Body of pancreas (tissue), 4 donors: ENCODE data around the gene CHN1.

ENCODE experiments used
- POLR2A ChIP-seq, 3 donors: fragments of 450-650 bp; IDR thresholded peaks; one replicate each; pipeline ENCODE4 v1.6.1; 2016; ENCODE audit warnings: antibody characterized with exemption in 3 of 3, mild to moderate bottlenecking in 2 of 3
- TF ChIP-seq, protein P1 (sequence below), 7 experiments: fragments of 450-650 bp in 4 of 7; fragments of 200-600 bp in 3 of 7; sonication (generic) in 3 of 7; IDR thresholded peaks; one replicate each; pipeline ENCODE4 v1.5.1; 2016 to 2019; ENCODE audit warnings: antibody characterized with exemption in 7 of 7

DNA sequence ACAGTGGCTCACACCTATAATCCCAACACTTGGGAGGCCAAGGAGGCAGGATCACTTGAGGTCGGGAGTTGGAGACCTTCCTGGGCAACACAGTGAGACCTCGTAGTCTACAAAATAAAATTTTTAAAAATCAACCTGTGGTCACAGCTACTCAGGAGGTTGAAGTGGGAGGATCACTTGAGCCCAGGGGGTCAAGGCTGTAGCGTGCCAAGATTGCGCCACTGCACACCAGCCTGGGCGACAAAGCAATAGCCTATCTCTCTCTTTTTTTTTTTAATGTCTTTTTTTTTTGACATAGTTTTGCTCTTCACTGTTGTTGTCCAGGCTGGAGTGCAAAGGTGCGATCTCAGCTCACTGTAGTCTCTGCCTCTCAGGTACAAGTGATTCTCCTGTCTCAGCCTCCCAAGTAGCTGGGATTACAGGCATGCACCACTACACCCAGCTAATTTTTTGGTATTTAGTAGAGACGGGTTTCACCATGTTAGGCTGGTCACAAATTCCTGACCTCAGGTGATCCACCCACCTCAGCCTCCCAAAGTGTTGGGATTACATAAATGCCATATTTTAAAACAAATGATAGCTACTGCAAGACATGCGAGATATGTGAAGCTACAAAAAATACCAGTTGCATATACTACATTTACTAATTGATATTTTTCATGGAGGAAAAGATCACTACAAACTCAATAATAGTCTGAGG is 55.0 kb downstream of the CHN1 start:
- TF ChIP-seq, protein P1, sequence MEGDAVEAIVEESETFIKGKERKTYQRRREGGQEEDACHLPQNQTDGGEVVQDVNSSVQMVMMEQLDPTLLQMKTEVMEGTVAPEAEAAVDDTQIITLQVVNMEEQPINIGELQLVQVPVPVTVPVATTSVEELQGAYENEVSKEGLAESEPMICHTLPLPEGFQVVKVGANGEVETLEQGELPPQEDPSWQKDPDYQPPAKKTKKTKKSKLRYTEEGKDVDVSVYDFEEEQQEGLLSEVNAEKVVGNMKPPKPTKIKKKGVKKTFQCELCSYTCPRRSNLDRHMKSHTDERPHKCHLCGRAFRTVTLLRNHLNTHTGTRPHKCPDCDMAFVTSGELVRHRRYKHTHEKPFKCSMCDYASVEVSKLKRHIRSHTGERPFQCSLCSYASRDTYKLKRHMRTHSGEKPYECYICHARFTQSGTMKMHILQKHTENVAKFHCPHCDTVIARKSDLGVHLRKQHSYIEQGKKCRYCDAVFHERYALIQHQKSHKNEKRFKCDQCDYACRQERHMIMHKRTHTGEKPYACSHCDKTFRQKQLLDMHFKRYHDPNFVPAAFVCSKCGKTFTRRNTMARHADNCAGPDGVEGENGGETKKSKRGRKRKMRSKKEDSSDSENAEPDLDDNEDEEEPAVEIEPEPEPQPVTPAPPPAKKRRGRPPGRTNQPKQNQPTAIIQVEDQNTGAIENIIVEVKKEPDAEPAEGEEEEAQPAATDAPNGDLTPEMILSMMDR (IDR thresholded peaks at IDR 0.05): no peak
- no peak for TF ChIP-seq POLR2A (IDR thresholded peaks at IDR 0.05)
